Endometrium (tissue), 2 donors: Measurements from ENCODE around the gene CFAP92.

Source experiments
- FAIRE-seq: peaks from 2 replicates; lab custom pipeline; 2012; peaks lifted over from hg19 to GRCh38; lab: Jason Lieb, UNC
- donor health status: control.
- donor health status: control.

CFAP92 gene

GRCh38 chr3:128987302-128988100, 6.4 kb downstream of the CFAP92 start:
- no peak for FAIRE-seq

GRCh38 chr3:128984596-128984995, 9.3 kb downstream of the CFAP92 start:
- FAIRE-seq = no peak

GRCh38 chr3:128983293-128984069, 10.4 kb downstream of the CFAP92 start:
- no peak for FAIRE-seq

- no peak for FAIRE-seq
Measured at GRCh38 chr3:128975276-128975675, 18.6 kb downstream of the CFAP92 start.

- no peak for FAIRE-seq
Measured at GRCh38 chr3:128973988-128974564, 19.8 kb downstream of the CFAP92 start.

GRCh38 chr3:128971421-128972100, 22.3 kb downstream of the CFAP92 start:
- no peak for FAIRE-seq

GRCh38 chr3:128970740-128971047, 23.2 kb downstream of the CFAP92 start:
- no peak for FAIRE-seq

GRCh38 chr3:128969993-128970739, 23.7 kb downstream of the CFAP92 start:
- FAIRE-seq = peak; percentile 68

- no peak for FAIRE-seq
Measured at GRCh38 chr3:128967748-128968355, 26.0 kb downstream of the CFAP92 start.

- no peak for FAIRE-seq
Measured at GRCh38 chr3:128965818-128966217, 28.1 kb downstream of the CFAP92 start.

GRCh38 chr3:128965280-128965679, 28.6 kb downstream of the CFAP92 start:
- FAIRE-seq = no peak

- no peak for FAIRE-seq
Measured at GRCh38 chr3:128956440-128956839, 37.4 kb downstream of the CFAP92 start.

- no peak for FAIRE-seq
Measured at GRCh38 chr3:128950223-128950938, 43.5 kb downstream of the CFAP92 start.

- FAIRE-seq = no peak
Measured at GRCh38 chr3:128949158-128949557, 44.7 kb downstream of the CFAP92 start.

GRCh38 chr3:128946411-128946810, 47.5 kb downstream of the CFAP92 start:
- FAIRE-seq = no peak

GRCh38 chr3:128945878-128946175, 48.0 kb downstream of the CFAP92 start:
- no peak for FAIRE-seq

- FAIRE-seq = no peak
Measured at GRCh38 chr3:128945041-128945877, 48.6 kb downstream of the CFAP92 start.

- FAIRE-seq = no peak
Measured at GRCh38 chr3:128942161-128942952, 51.5 kb downstream of the CFAP92 start.

GRCh38 chr3:128940252-128940651, 53.6 kb downstream of the CFAP92 start:
- no peak for FAIRE-seq
